ENCODE results near the gene TMEM169. TPM values are rescaled to one million over a fixed set of nuclear protein-coding genes. Genes with fewer than 3 reads are reported as not detected.

The TMEM169 gene
- total and polyA plus RNA-seq, 2 of the 13 experiments (the other 11 are each of a cell fraction or from before 2014, with no cell fraction given): 1.5 to 4.5 TPM

DNA sequence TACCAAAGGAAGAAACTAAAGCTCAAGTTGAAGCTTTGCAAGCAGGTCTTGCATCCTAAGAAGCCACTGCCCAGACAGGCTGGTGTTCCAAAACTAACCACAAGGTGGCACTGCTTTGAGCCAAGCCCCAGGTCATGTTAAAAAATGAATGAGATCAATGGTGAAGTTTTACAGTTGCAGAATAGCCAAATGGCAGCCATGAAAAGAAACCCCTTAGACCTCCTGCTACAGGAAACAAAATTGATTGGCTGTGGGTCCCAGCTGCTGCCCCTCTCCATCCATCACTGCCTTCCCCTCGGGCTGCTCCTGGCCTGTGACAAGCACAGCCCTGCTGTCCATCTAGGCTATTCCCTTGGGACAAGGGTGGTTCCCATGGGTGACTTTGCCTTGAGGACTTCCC, 47.7 kb upstream of the TMEM169 start (continued):
- TF ChIP-seq, protein P1, sequence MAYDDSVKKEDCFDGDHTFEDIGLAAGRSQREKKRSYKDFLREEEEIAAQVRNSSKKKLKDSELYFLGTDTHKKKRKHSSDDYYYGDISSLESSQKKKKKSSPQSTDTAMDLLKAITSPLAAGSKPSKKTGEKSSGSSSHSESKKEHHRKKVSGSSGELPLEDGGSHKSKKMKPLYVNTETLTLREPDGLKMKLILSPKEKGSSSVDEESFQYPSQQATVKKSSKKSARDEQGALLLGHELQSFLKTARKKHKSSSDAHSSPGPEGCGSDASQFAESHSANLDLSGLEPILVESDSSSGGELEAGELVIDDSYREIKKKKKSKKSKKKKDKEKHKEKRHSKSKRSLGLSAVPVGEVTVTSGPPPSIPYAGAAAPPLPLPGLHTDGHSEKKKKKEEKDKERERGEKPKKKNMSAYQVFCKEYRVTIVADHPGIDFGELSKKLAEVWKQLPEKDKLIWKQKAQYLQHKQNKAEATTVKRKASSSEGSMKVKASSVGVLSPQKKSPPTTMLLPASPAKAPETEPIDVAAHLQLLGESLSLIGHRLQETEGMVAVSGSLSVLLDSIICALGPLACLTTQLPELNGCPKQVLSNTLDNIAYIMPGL (CRISPR knock-in tag; IDR thresholded peaks at IDR 0.05; ENCODE audit: borderline replicate concordance in 1 of 2, low read depth in 1 of 2): 0 out of 4 replicates have a peak, but pooled peaks of 1 of the 2 experiments have one; percentile 22
- 0 out of 2 replicates have a peak, but pooled peaks have one; percentile 31 for TF ChIP-seq ZNF782 (CRISPR knock-in tag; IDR thresholded peaks at IDR 0.05; ENCODE audit: borderline replicate concordance)
- TF ChIP-seq SAP130 (CRISPR knock-in tag; IDR thresholded peaks at IDR 0.05; ENCODE audit: low read depth): 0 out of 2 replicates have a peak, but pooled peaks have one; percentile 23
- 0 out of 2 replicates have a peak, but pooled peaks have one; percentile 31 for TF ChIP-seq SP4 (CRISPR knock-in tag; IDR thresholded peaks at IDR 0.05)
- no peak for TF ChIP-seq ZNF124 (CRISPR knock-in tag; IDR thresholded peaks at IDR 0.05)
- TF ChIP-seq STAG1 (CRISPR knock-in tag; IDR thresholded peaks at IDR 0.05): peak; percentile 70
- TF ChIP-seq ZNF12 (CRISPR knock-in tag; IDR thresholded peaks at IDR 0.05): no peak
- TF ChIP-seq ZSCAN12 (CRISPR knock-in tag; IDR thresholded peaks at IDR 0.05): no peak
- no peak for TF ChIP-seq PRDM4 (CRISPR knock-in tag; IDR thresholded peaks at IDR 0.05; ENCODE audit: borderline replicate concordance)
- no peak for TF ChIP-seq FOXM1 (CRISPR knock-in tag; IDR thresholded peaks at IDR 0.05)
- no peak for TF ChIP-seq ZFP62 (CRISPR knock-in tag; IDR thresholded peaks at IDR 0.05)
- TF ChIP-seq SMC3 (IDR thresholded peaks at IDR 0.05; ENCODE audit: low read length): peak; percentile 86
